PC-9 (cell line): ENCODE measurements around the gene CCDC85C.

Experiments used
- CTCF ChIP-seq: fragments of 200-600 bp; sonication (generic); conservative IDR thresholded peaks from 2 replicates; pipeline ENCODE4 v1.6.1; 2017; ENCODE audit warnings: mixed run types, antibody characterized with exemption, mild to moderate bottlenecking, moderate library complexity
- EZH2 ChIP-seq: fragments of 200-600 bp; sonication (generic); IDR thresholded peaks from 2 replicates; pipeline ENCODE4 v1.8.0; 2017; ENCODE audit warnings: antibody characterized with exemption, low read depth

- TF ChIP-seq CTCF (no peak), EZH2 (no peak)
Observed at GRCh38 chr14:99534863-99535262, 69.1 kb downstream of the CCDC85C start.
